ENCODE data around the gene ADAM22. TPM values are rescaled to one million over a fixed set of nuclear protein-coding genes. Genes with fewer than 3 reads are reported as not detected.

The ADAM22 gene
- total and polyA plus RNA-seq, 7 experiments from 2014 or later, result 0.79 to 7.1 (median 2.5) TPM

- no peaks in the 10 kb centered on the region for H3K27me3 Mint-ChIP-seq
- intact Hi-C loops (cut with micrococcal nuclease), result no loop called here
- ChIA-PET CTCF (no interaction called here), POLR2A (no interaction called here)
- no peak overlapping the region for H3K27ac Mint-ChIP-seq
- H3K36me3 Mint-ChIP-seq, result no peaks in the 10 kb centered on the region
- no peak overlapping the region for H3K4me3 Mint-ChIP-seq
- Histone ChIP-seq H3K27ac (ENCODE audit: low read depth, low read length) (no peak overlapping the region), H3K4me3 (ENCODE audit: low read length) (no peak overlapping the region), H3K36me3 (ENCODE audit: control insufficient read depth in 2 of 3, insufficient read depth in 3 of 3, low read length in 3 of 3) (no peaks in the 10 kb centered on the region), H3K4me1 (ENCODE audit: control insufficient read depth in 2 of 2, insufficient read depth in 2 of 2, low read length in 2 of 2) (no peaks in the 10 kb centered on the region), H3K27me3 (ENCODE audit: control insufficient read depth in 2 of 2, insufficient read depth in 2 of 2, low read length in 2 of 2) (no peaks in the 10 kb centered on the region), H3K9me3 (ENCODE audit: control insufficient read depth in 2 of 3, low read length in 3 of 3) (no peaks in the 10 kb centered on the region)
- peaks cover 0 to 4% (median 0%) of the 10 kb centered on the region in 7 donors for H3K4me1 Mint-ChIP-seq
- DNase-seq (no peak), ATAC-seq (no peak)
- peaks cover 0 to 1% (median 0%) of the 10 kb centered on the region in 11 donors for H3K9me3 Mint-ChIP-seq
Measured at GRCh38 chr7:88106434-88106833, 172.4 kb downstream of the ADAM22 start.

DNA sequence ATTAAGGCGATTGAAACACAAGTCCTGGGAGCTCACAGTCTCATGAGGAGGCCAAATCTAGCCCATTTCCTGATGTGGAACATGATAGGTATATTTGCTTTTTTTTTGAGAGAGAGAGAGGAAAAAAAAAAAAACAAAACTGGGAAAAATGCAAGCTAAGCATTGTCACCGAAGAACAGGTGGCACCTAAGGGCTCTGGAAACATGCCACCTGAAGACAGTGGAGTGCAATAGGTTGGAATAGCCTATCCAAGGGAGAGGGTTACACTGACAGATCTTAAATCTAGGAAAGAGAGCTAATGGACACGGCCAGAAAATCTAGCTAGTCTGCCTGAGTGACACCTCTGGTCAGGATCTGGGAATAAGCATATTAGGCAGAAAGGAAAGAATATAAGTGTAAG, 175.6 kb downstream of the ADAM22 start:
- H3K27ac ChIP-seq (ENCODE audit: low read depth, low read length), result no peak overlapping the region
- POLR2A ChIA-PET, result no interaction called here
- H3K36me3 ChIP-seq (ENCODE audit: control insufficient read depth in 2 of 3, insufficient read depth in 3 of 3, low read length in 3 of 3), result no peaks in the 10 kb centered on the region
- no peaks in the 10 kb centered on the region for H3K9me3 Mint-ChIP-seq
- ATAC-seq, result no peak
- CTCF ChIA-PET, result no interaction called here
- H3K4me1 ChIP-seq (ENCODE audit: control insufficient read depth in 2 of 2, insufficient read depth in 2 of 2, low read length in 2 of 2), result no peaks in the 10 kb centered on the region
- no peaks in the 10 kb centered on the region for H3K9me3 ChIP-seq (ENCODE audit: control insufficient read depth in 2 of 3, low read length in 3 of 3)
- intact Hi-C loops (cut with micrococcal nuclease), result loop anchor here (2.0 to 5.0 kb wide), 3 partner anchors 222 to 797 kb away; no protein-coding TSS in a partner anchor
- no peaks in the 10 kb centered on the region for H3K27me3 Mint-ChIP-seq
- DNase-seq, result no peak
- no peak overlapping the region for H3K4me3 ChIP-seq (ENCODE audit: low read length)
- H3K4me3 Mint-ChIP-seq, result no peak overlapping the region
- H3K36me3 Mint-ChIP-seq, result no peaks in the 10 kb centered on the region
- H3K27ac Mint-ChIP-seq, result no peak overlapping the region
- no peaks in the 10 kb centered on the region for H3K27me3 ChIP-seq (ENCODE audit: control insufficient read depth in 2 of 2, insufficient read depth in 2 of 2, low read length in 2 of 2)
- peaks cover 0 to 4% (median 0%) of the 10 kb centered on the region in 7 donors for H3K4me1 Mint-ChIP-seq

DNA sequence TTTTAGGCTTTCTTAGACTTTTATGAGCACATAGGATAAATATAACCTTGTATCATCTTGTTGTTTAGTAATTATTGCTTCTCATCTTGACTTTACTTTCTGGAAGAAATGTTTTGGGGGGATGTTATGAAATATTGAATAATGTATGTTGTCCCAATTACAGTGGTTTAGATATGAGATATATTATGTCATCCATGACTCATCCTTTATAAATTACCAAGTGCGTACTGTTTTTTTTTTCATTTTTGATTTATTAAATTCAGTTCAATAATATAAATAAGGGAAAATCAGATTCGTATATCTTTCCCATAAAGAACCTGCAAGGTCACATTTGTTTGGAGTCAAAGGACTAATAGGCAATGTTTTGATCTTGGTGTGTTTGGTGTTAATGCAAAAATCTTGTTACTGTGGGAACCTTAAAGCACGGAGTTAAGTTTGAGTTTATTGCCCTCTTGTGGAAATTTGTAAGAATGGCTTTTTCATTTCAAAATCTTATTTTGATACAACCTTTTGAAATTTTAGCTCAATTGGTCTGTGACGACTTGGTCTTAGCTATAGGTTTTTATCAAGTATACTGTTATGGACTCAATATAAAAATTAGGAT, 177.2 kb downstream of the ADAM22 start:
- intact Hi-C loops (cut with micrococcal nuclease), result loop anchor here (1.0 to 5.0 kb wide), 7 partner anchors 177 to 798 kb away; partner anchors contain the start of gene ADAM22 (in 1 of the 2)
- no peaks in the 10 kb centered on the region for H3K36me3 ChIP-seq (ENCODE audit: control insufficient read depth in 2 of 3, insufficient read depth in 3 of 3, low read length in 3 of 3)
- DNase-seq (peak in 5 of 9 donors; percentile 2 to 27 (median 18)), ATAC-seq (peak; percentile 45)
- H3K9me3 Mint-ChIP-seq, result no peaks in the 10 kb centered on the region
- no peak overlapping the region for H3K27ac ChIP-seq (ENCODE audit: low read depth, low read length)
- H3K9me3 ChIP-seq (ENCODE audit: control insufficient read depth in 2 of 3, low read length in 3 of 3), result no peaks in the 10 kb centered on the region
- H3K4me3 ChIP-seq (ENCODE audit: low read length), result no peak overlapping the region
- H3K4me1 ChIP-seq (ENCODE audit: control insufficient read depth in 2 of 2, insufficient read depth in 2 of 2, low read length in 2 of 2), result no peaks in the 10 kb centered on the region
- ChIA-PET POLR2A (no interaction called here), CTCF (interaction anchor here (0.6 to 2.3 kb wide), 4 partner anchors 10 to 605 kb away, joined by 3 to 7 read pairs (median 4); no protein-coding TSS in a partner anchor)
- H3K4me1 Mint-ChIP-seq, result peaks cover 0 to 4% (median 0%) of the 10 kb centered on the region in 7 donors
- H3K4me3 Mint-ChIP-seq, result no peak overlapping the region
- no peaks in the 10 kb centered on the region for H3K27me3 ChIP-seq (ENCODE audit: control insufficient read depth in 2 of 2, insufficient read depth in 2 of 2, low read length in 2 of 2)
- no peak overlapping the region for H3K27ac Mint-ChIP-seq
- no peaks in the 10 kb centered on the region for H3K36me3 Mint-ChIP-seq
- no peaks in the 10 kb centered on the region for H3K27me3 Mint-ChIP-seq

- Histone ChIP-seq H3K9me3 (ENCODE audit: control insufficient read depth in 2 of 3, low read length in 3 of 3) (no peaks in the 10 kb centered on the region), H3K4me3 (ENCODE audit: low read length) (no peak overlapping the region), H3K36me3 (ENCODE audit: control insufficient read depth in 2 of 3, insufficient read depth in 3 of 3, low read length in 3 of 3) (no peaks in the 10 kb centered on the region), H3K27me3 (ENCODE audit: control insufficient read depth in 2 of 2, insufficient read depth in 2 of 2, low read length in 2 of 2) (no peaks in the 10 kb centered on the region), H3K27ac (ENCODE audit: low read depth, low read length) (no peak overlapping the region), H3K4me1 (ENCODE audit: control insufficient read depth in 2 of 2, insufficient read depth in 2 of 2, low read length in 2 of 2) (no peaks in the 10 kb centered on the region)
- CTCF ChIA-PET, result interaction anchor here (0.6 to 2.3 kb wide), 4 partner anchors 9 to 606 kb away, joined by 3 to 7 read pairs (median 4); no protein-coding TSS in a partner anchor
- Mint-ChIP-seq H3K4me1 (no peaks in the 10 kb centered on the region), H3K27me3 (no peaks in the 10 kb centered on the region), H3K4me3 (no peak overlapping the region), H3K36me3 (peaks cover 0 to 3% (median 0%) of the 10 kb centered on the region in 5 donors), H3K27ac (no peak overlapping the region), H3K9me3 (no peaks in the 10 kb centered on the region)
- intact Hi-C loops (cut with micrococcal nuclease), result loop anchor here (1.0 to 5.0 kb wide), 7 partner anchors 178 to 799 kb away; partner anchors contain the start of gene ADAM22 (in 1 of the 2)
- POLR2A ChIA-PET, result no interaction called here
- DNase-seq (no peak), ATAC-seq (no peak)
Measured at GRCh38 chr7:88111954-88112471, 178.0 kb downstream of the ADAM22 start.

DNA sequence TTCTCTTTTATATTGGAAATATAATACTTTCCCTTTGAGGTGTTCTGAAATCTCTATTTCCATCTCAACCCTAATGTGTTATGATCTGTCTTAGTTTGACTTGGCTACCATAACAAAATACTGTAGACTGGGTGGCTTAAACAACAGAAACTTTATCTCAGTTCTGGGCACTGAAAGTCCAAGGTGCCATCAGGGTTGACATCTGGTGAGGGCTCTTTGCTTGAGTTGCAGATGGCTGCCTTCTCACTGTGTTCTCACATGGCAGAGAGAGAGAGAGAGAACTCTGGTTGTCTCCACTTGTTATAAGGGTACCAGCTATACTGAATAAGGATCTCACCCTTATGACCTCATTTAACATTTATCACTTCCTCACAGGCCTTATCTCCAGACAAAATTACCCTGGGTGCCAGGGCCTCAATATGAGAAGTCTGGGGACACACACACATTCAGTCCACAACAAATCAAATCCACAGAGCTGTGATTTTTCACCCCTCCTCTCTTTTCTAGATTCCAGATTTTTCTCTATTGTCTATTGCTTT, 181.3 kb downstream of the ADAM22 start:
- no peak for ATAC-seq
- intact Hi-C loops (cut with micrococcal nuclease), result no loop called here
- POLR2A ChIA-PET, result no interaction called here

GRCh38 chr7:88115816-88116215, 181.8 kb downstream of the ADAM22 start:
- H3K9me3 Mint-ChIP-seq, result no peaks in the 10 kb centered on the region
- H3K36me3 Mint-ChIP-seq, result peaks cover 0 to 3% (median 0%) of the 10 kb centered on the region in 5 donors
- no peak for ATAC-seq
- H3K27ac Mint-ChIP-seq, result no peak overlapping the region
- ChIA-PET CTCF (no interaction called here), POLR2A (no interaction called here)
- DNase-seq, result no peak
- H3K4me1 ChIP-seq (ENCODE audit: control insufficient read depth in 2 of 2, insufficient read depth in 2 of 2, low read length in 2 of 2), result no peaks in the 10 kb centered on the region
- no peaks in the 10 kb centered on the region for H3K4me1 Mint-ChIP-seq
- H3K4me3 Mint-ChIP-seq, result no peak overlapping the region
- H3K27me3 ChIP-seq (ENCODE audit: control insufficient read depth in 2 of 2, insufficient read depth in 2 of 2, low read length in 2 of 2), result no peaks in the 10 kb centered on the region
- H3K27me3 Mint-ChIP-seq, result no peaks in the 10 kb centered on the region
- H3K4me3 ChIP-seq (ENCODE audit: low read length), result no peak overlapping the region
- H3K9me3 ChIP-seq (ENCODE audit: control insufficient read depth in 2 of 3, low read length in 3 of 3), result no peaks in the 10 kb centered on the region
- no peaks in the 10 kb centered on the region for H3K36me3 ChIP-seq (ENCODE audit: control insufficient read depth in 2 of 3, insufficient read depth in 3 of 3, low read length in 3 of 3)
- H3K27ac ChIP-seq (ENCODE audit: low read depth, low read length), result no peak overlapping the region
- intact Hi-C loops (cut with micrococcal nuclease), result no loop called here

More for the DNA sequence above, 181.3 kb downstream of the ADAM22 start:
- no peaks in the 10 kb centered on the region for H3K4me1 Mint-ChIP-seq
- H3K4me3 Mint-ChIP-seq, result no peak overlapping the region
- H3K27me3 Mint-ChIP-seq, result no peaks in the 10 kb centered on the region
- H3K27me3 ChIP-seq (ENCODE audit: control insufficient read depth in 2 of 2, insufficient read depth in 2 of 2, low read length in 2 of 2), result no peaks in the 10 kb centered on the region
- H3K4me3 ChIP-seq (ENCODE audit: low read length), result no peak overlapping the region
- no peaks in the 10 kb centered on the region for H3K9me3 Mint-ChIP-seq
- DNase-seq, result no peak
- peaks cover 0 to 3% (median 0%) of the 10 kb centered on the region in 5 donors for H3K36me3 Mint-ChIP-seq
- H3K27ac Mint-ChIP-seq, result no peak overlapping the region
- H3K27ac ChIP-seq (ENCODE audit: low read depth, low read length), result no peak overlapping the region
- H3K4me1 ChIP-seq (ENCODE audit: control insufficient read depth in 2 of 2, insufficient read depth in 2 of 2, low read length in 2 of 2), result no peaks in the 10 kb centered on the region
- CTCF ChIA-PET, result no interaction called here
- no peaks in the 10 kb centered on the region for H3K36me3 ChIP-seq (ENCODE audit: control insufficient read depth in 2 of 3, insufficient read depth in 3 of 3, low read length in 3 of 3)
- H3K9me3 ChIP-seq (ENCODE audit: control insufficient read depth in 2 of 3, low read length in 3 of 3), result no peaks in the 10 kb centered on the region
